GM12878 (cell line): ENCODE measurements around the gene MROH9. TPM values are rescaled to one million over a fixed set of nuclear protein-coding genes. Genes with fewer than 3 reads are reported as not detected.

Experiments
- ATAC-seq: fragments of 200-7000 bp; cut with Tn5 transposase; 3 replicates; pipeline ENCODE4 v1.9.1; 2020; ENCODE audit warnings: mild to moderate bottlenecking, moderate library complexity
- BruUV-seq: library from RNA; stranded (reverse); fragments of 400-500 nt; replicated peaks from 2 replicates; lab custom pipeline; 2021; lab: Mats Ljungman, UMichigan
- CTCF ChIA-PET: fragments of 300-600 bp; sonication (Branson Sonifier 250); formaldehyde crosslinking; extraction: SDS; loops from one replicate; lab custom pipeline; 2021; ENCODE audit warnings: inconsistent platforms; lab: Yijun Ruan, JAX
- POLR2A ChIA-PET: fragments of 350-600 bp; formaldehyde crosslinking; extraction: SDS; loops from one replicate; lab custom pipeline; 2021; ENCODE audit warnings: inconsistent platforms; lab: Charles Lee
- RAD21 ChIA-PET: fragments of 300-600 bp; sonication (Branson Sonifier 250); formaldehyde crosslinking; loops from one replicate; lab custom pipeline; 2023; ENCODE audit warnings: antibody characterized with exemption; ENCODE audit not compliant: unreplicated experiment; lab: Charles Lee
- SMC1A ChIA-PET: fragments of 300-600 bp; sonication (Branson Sonifier 250); formaldehyde crosslinking; loops from one replicate; lab custom pipeline; 2023; ENCODE audit not compliant: unreplicated experiment, uncharacterized antibody; lab: Charles Lee
- DNase-seq: peaks from one replicate; pipeline ENCODE4 v3.0.0-alpha.2; 2011; ENCODE audit warnings: low read depth, low spot score
- FAIRE-seq: peaks from 3 replicates; lab custom pipeline; 2011; peaks lifted over from hg19 to GRCh38; lab: Jason Lieb, UNC
- H2AFZ ChIP-seq: 2 replicates; pipeline ENCODE4 v1.6.0; 2011; ENCODE audit warnings: low read depth, low read length, control low read depth; ENCODE audit not compliant: control insufficient read depth
- H3K27ac ChIP-seq: 2 replicates; pipeline ENCODE4 v1.5.1; 2011; ENCODE audit warnings: control low read depth; ENCODE audit not compliant: control insufficient read depth, insufficient read depth
- H3K27me3 ChIP-seq, 2 experiments: replicated peaks in 1 of 2; 2 replicates each; pipeline versions ENCODE4 v1.6.0 to v1.6.1; 2011; ENCODE audit warnings: low read length in 1 of 2; ENCODE audit not compliant: control insufficient read depth in 2 of 2, insufficient read depth in 2 of 2
- H3K36me3 ChIP-seq, 2 experiments: 2 replicates each; pipeline ENCODE4 v1.5.1; 2011; ENCODE audit warnings: low read length in 1 of 2; ENCODE audit not compliant: control insufficient read depth in 2 of 2, insufficient read depth in 2 of 2
- H3K4me1 ChIP-seq: 2 replicates; pipeline ENCODE4 v1.6.1; 2011; ENCODE audit warnings: mild to moderate bottlenecking, low read length, moderate library complexity, mixed read lengths; ENCODE audit not compliant: control insufficient read depth, insufficient read depth
- H3K4me2 ChIP-seq: 2 replicates; pipeline ENCODE4 v1.6.0; 2011; ENCODE audit warnings: control low read depth; ENCODE audit not compliant: control insufficient read depth, insufficient read depth
- H3K4me3 ChIP-seq: fragments of 200-600 bp; sonication (generic); 2 replicates; pipeline ENCODE4 v1.5.1; 2016
- H3K79me2 ChIP-seq: 2 replicates; pipeline ENCODE4 v1.6.0; 2011; ENCODE audit warnings: low read length; ENCODE audit not compliant: control insufficient read depth, insufficient read depth
- H3K9ac ChIP-seq: 2 replicates; pipeline ENCODE4 v1.8.0; 2011; ENCODE audit warnings: low read length, control low read depth, mixed read lengths; ENCODE audit not compliant: control insufficient read depth, insufficient read depth
- H3K9me3 ChIP-seq: replicated peaks from 3 replicates; pipeline ENCODE4 v1.5.1; 2011; ENCODE audit warnings: mild to moderate bottlenecking, low read length; ENCODE audit not compliant: control insufficient read depth, insufficient read depth
- H4K20me1 ChIP-seq: 2 replicates; pipeline ENCODE4 v1.6.0; 2011; ENCODE audit not compliant: control insufficient read depth, insufficient read depth
- ATF2 ChIP-seq: IDR thresholded peaks from 2 replicates; pipeline ENCODE4 v1.6.1; 2012; ENCODE audit warnings: low read length, inconsistent platforms
- CEBPZ ChIP-seq: fragments of 150-350 bp; IDR thresholded peaks from 2 replicates; pipeline ENCODE4 v1.6.1; 2016; ENCODE audit warnings: low read depth, low read length
- HDGF ChIP-seq: fragments of 450-650 bp; IDR thresholded peaks from 2 replicates; pipeline ENCODE4 v1.6.1; 2016; ENCODE audit warnings: antibody characterized with exemption
- MEF2B ChIP-seq: fragments of 450-650 bp; IDR thresholded peaks from 2 replicates; pipeline ENCODE4 v1.6.1; 2018; ENCODE audit warnings: mild to moderate bottlenecking, moderate library complexity; ENCODE audit not compliant: partially characterized antibody, poor library complexity, severe bottlenecking
- MLLT1 ChIP-seq: fragments of 450-650 bp; IDR thresholded peaks from 2 replicates; pipeline ENCODE4 v1.6.1; 2016; ENCODE audit warnings: mild to moderate bottlenecking
- MXI1 ChIP-seq: fragments of 150-350 bp; IDR thresholded peaks from 2 replicates; pipeline ENCODE4 v1.6.1; 2011; ENCODE audit warnings: low read depth, mild to moderate bottlenecking, inconsistent platforms, low read length, improper control_type of control experiment
- NFYA ChIP-seq: IDR thresholded peaks from 2 replicates; pipeline ENCODE4 v1.6.1; 2011; ENCODE audit warnings: low read depth, mild to moderate bottlenecking, low read length, improper control_type of control experiment, borderline replicate concordance
- NKRF ChIP-seq: fragments of 450-650 bp; conservative IDR thresholded peaks from 2 replicates; pipeline ENCODE4 v1.6.1; 2017; ENCODE audit warnings: mild to moderate bottlenecking, moderate library complexity
- PKNOX1 ChIP-seq: fragments of 450-650 bp; IDR thresholded peaks from 2 replicates; pipeline ENCODE4 v1.6.1; 2016; ENCODE audit warnings: mild to moderate bottlenecking
- RAD21 ChIP-seq: IDR thresholded peaks from 2 replicates; pipeline ENCODE4 v1.6.1; 2011; ENCODE audit warnings: mild to moderate bottlenecking, low read depth, low read length, moderate library complexity; ENCODE audit not compliant: insufficient read depth
- SREBF1 ChIP-seq: IDR thresholded peaks from 2 replicates; pipeline ENCODE4 v1.6.1; 2012; ENCODE audit warnings: mild to moderate bottlenecking, low read length
- ZBED1 ChIP-seq: IDR thresholded peaks from 2 replicates; pipeline ENCODE4 v1.6.1; 2016; ENCODE audit warnings: borderline replicate concordance
- WGBS: methylation state at CpG from one replicate; pipeline ENCODE4 v1.1.6; 2016; ENCODE audit warnings: low lambda C conversion rate; ENCODE audit not compliant: insufficient replicate concordance, insufficient coverage; ENCODE audit errors: missing lambda C conversion rate; 5-methylcytosine and 5-hydroxymethylcytosine counted together
- in situ Hi-C: fragments of 300-500 bp; cut with MboI; formaldehyde crosslinking; loops from 9 replicates; pipeline ENCODE4 v1.14.3; 2018; ENCODE audit warnings: mixed read lengths
- intact Hi-C: fragments of 100-400 bp; cut with micrococcal nuclease; formaldehyde crosslinking; loops from one replicate; pipeline ENCODE4 v1.14.2; 2022; ENCODE audit not compliant: unreplicated experiment
- polyA plus RNA-seq, 11 experiments: library from polyadenylated mRNA; depleted of rRNA in 4 of 11; unstranded in 6 of 11; stranded (reverse) in 5 of 11; fragments of >200 nt; fragmentation: Nextera tagmentation in 4 of 11; fragmentation: Illumina TruSeq in 1 of 11; extraction: Ambion mirVana in 4 of 11; extraction: Trizol in 1 of 11; gene quantifications; 1 replicate in 1 of 11; 2 replicates in 10 of 11; pipeline versions ENCODE4 v1.2.1 to v1.2.3, GENCODE V29; 2011 to 2016; ENCODE audit warnings: inconsistent platforms in 2 of 11, missing spikeins in 2 of 11, low read depth in 1 of 11
- total RNA-seq, 4 experiments: library from RNA; depleted of rRNA in 3 of 4; stranded (reverse); fragments of >200 nt in 3 of 4; fragmentation: Illumina TruSeq in 1 of 4; extraction: Trizol in 1 of 4; gene quantifications; 2 replicates each; pipeline versions ENCODE4 v1.2.1 to v1.2.3, GENCODE V29; 2013 to 2021

The MROH9 gene
- total and polyA plus RNA-seq, 10 of the 15 experiments (the other 5 are each of a cell fraction or from before 2014, with no cell fraction given), result not detected

GRCh38 chr1:170967042-170967910 is 31.9 kb downstream of the MROH9 start:
- BruUV-seq, result no TSS peak
- DNase-seq, result no peak
- Histone ChIP-seq H3K9ac (no peak overlapping the region), H4K20me1 (no peaks in the 10 kb centered on the region), H2AFZ (no peak overlapping the region), H3K27me3 (no peaks in the 10 kb centered on the region; a peak in 1 of 4 replicates), H3K27ac (no peak overlapping the region), H3K36me3 (no peaks in the 10 kb centered on the region), H3K79me2 (no peaks in the 10 kb centered on the region), H3K4me3 (no peak overlapping the region), H3K4me1 (no peaks in the 10 kb centered on the region), H3K9me3 (no peaks in the 10 kb centered on the region), H3K4me2 (no peak overlapping the region)
- FAIRE-seq, result peak; percentile 81
- intact Hi-C loops (loop anchor here (1.0 to 10.0 kb wide), 3 partner anchors 218 to 346 kb away; partner anchors contain the start of gene FMO2), in situ Hi-C loops (no loop called here)
- WGBS, result under 1% methylated on average over 5 of the region's 5 CpGs
- ATAC-seq, result peak; percentile 76
- CTCF ChIA-PET, result interaction anchor here (0.5 to 5.6 kb wide), 22 partner anchors 9 to 1125 kb away, joined by 3 to 76 read pairs (median 4); partner anchors contain the start of gene FMO4
- SMC1A ChIA-PET, result interaction anchor here (0.5 to 4.1 kb wide), 16 partner anchors 9 to 454 kb away, joined by 3 to 43 read pairs (median 4); partner anchors contain the start of gene FMO4
- RAD21 ChIA-PET, result interaction anchor here (0.6 to 3.0 kb wide), 9 partner anchors 16 to 749 kb away, joined by 3 to 34 read pairs (median 4); partner anchors contain the start of gene FMO4
- POLR2A ChIA-PET, result no interaction called here
- TF ChIP-seq ZBED1, result no peak
- no peak for TF ChIP-seq CEBPZ
- TF ChIP-seq HDGF, result no peak
- TF ChIP-seq MXI1, result no peak
- TF ChIP-seq ATF2, result no peak
- peak; percentile 54 for TF ChIP-seq RAD21
- no peak for TF ChIP-seq MLLT1
- no peak for TF ChIP-seq NKRF
- TF ChIP-seq NFYA, result no peak
- no peak for TF ChIP-seq SREBF1
- TF ChIP-seq PKNOX1, result no peak
- no peak for TF ChIP-seq MEF2B
